NCI-H2081 treated with DMSO at 0.1 percent for 48 hours (cell line): ENCODE measurements around the gene ATOH8.

Experiments
- DNase-seq: peaks from one replicate; lab custom pipeline; 2025; lab: John Stamatoyannopoulos, UW

Gene ATOH8

DNA sequence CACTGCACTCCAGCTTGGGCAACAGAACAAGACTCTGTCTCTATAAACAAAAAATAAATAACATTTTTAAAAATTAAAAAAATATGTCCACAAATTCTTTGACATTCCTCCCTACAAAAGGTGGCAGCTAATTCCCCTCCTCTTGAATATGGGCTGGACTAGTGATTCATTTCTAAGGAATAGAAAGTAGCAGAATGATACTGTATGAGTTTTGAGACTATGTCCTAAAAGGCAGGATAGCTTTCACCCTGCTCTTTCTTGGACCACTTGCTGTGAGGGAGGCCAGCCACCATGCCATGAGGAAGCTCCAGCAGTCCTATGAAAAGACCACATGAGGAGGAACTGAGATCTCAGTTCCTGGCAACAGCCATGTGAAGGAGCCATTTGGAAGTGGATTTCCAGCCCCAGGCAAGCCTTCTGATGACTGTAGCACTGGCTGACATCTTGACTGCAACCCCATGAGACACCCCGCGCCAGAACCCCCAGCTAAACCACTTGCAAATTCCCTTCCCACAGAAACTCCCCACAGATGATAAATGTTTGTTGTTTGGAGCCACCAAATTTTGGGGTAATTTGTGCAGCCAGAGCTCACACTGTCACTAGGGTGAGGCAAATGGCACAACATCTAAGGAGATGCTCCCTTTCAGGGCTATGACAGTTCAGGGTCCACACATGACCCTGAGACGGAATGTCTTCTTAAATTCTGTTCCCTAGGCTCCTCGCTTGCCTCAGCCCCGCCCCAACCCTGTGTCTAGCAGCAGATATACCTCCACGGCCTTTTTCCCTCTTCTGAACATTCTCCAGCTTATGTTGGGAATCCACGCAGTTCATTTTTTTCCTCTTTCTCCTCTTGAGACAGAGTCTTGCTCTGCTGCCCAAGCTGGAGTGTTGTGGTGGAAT lies 17.1 kb upstream of the ATOH8 start:
- no peak for DNase-seq

GRCh38 chr2:85737481-85737880 lies 16.3 kb upstream of the ATOH8 start:
- no peak for DNase-seq

DNA sequence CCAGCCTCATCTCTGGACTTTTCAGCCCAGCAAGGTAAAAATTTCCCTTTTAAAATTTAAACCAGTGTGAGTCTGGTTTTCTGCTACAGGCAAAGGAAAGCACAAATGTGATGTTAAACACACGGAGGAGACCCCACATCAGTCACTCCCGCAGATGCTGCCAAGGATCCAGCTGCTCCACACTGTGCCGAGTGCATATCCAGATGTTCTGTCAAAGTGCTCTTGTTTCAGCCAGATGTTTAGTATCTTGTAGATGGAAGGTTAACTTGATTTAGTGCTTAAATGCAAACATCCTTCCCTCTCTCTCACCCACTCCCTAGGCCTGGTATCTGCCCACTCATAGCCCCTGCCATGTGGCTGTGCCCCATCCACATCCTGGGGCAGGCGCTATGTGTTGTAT lies 15.8 kb upstream of the ATOH8 start:
- no peak for DNase-seq

DNA sequence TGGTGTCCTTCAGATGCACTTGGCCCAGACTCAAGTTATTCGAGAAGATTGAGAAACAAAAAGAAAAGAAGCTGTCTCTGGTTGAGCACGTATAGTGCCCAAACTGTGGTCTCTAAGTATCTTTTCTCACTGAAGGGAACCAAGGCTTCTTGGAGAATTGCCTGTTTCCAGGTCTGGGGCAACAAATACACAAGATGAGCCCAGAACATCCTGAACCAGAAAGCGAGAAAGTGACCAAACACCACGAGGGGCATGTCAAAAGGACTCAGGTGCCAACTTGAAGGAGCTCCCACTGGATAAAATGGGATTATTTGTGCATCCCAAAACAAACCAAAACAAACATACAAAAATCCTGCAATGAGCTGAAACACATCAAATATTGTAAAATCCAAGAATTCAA lies 13.6 kb upstream of the ATOH8 start:
- DNase-seq, result no peak

- no peak for DNase-seq
Observed at GRCh38 chr2:85741211-85741832, 12.5 kb upstream of the ATOH8 start.

DNA sequence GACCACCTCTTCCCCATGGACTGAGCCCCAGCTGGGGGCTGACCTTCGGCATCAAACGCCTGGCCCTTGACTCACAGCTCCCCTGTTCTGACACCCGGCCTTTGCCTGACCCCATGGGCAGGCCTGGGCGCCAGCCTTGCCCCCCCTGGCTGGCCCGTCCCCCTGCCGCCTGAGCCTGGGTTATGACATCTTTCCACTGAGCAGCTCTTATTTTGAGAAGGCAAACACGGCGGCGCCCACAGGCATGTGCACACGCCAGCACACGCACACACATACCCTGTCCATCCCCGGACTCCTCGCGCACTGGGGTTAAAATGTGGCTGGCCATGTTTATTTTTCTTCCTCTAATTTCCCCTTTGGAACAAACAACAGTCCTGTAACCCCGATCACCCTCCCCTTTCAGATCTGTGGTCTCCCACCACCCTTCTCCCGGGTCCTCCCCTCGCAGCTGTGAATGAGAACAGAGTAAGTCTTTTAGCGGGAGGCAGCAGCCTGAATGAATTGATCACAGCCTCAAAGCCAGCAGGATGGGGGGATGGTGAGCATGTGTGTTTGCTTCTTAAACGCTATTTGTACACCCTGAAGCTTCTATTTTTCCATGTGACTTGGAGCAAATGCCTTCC lies 11.8 kb upstream of the ATOH8 start:
- DNase-seq, result no peak

GRCh38 chr2:85743304-85743978 lies 10.3 kb upstream of the ATOH8 start:
- no peak for DNase-seq

DNA sequence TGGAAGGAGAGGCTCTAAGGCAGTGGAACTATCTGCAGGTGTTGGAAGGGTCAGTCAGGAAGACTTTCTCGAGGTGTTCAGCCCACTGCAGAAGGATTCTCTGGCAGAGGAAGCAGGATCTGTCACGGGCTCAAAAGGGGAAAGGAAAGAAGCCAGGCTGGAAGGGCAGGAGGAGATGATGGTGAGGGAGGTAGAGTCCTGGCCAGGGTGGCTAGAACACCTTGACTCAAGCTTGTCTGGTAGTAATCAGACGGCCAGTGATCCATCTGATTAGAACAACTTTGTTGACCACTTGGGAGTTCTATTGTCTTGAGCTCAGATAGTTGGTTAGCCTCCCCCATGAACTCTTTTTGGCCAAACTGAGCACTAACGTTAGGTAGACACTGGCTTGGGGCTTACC lies 9.7 kb upstream of the ATOH8 start:
- DNase-seq, result no peak

DNA sequence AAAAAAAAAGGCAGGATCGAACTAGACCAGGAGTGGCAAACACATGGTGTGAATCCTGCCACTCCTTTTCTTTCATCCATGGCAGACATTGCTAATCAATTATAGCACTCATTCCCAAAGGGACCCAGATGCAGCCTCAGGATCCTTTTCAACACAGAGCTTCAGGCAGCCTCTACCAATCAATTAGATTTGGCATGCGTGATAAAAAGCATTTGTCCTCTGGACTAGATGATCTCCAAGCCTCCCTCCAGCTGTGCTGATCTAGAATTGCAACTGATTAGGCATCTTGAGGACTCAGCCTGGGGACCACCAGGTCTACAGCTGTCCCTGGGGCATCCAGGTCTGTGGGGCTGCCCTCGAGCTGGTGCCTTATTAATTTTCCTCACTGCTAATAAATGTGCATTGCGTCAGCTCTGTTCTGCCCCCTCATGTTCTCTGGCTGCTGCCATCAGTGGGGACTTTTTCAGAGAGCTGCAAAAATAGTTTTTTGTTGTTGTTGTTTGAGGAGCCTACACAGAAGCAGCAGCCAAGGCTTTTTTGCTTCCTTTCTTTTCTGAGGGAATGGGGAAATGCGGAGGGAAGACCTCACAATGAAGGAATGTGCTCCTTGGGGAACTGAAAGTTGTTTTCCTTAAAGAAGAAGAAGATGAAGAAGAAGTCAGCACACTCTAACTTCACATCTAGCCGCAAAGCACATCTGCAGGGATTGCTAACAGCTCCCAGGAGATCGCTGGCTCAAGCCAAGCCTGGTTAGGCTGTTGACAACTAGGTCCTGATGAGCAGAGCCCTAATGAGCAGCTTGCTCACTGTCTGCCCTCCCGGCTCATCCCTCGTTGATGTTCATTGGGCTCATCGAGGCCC lies 8.8 kb upstream of the ATOH8 start:
- DNase-seq, result no peak

DNA sequence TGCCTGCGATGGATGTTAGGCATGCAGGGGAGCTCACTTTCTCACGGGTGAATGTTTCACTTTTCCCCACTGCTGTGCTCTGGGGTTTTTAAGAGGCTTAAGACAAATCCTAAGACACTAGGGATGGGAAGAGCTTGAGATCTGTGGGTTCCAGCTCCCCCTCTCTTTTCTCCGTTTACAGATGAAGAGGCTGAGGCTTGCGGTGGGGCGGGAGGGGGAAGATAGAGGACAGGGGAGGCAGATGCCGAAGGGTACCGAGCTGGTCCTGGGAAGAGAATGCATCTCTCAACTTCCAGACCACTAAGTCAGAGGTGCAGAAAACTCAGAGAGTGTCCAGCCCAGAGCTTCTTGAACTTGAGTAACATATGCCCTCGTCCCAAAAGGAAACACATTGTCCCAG lies 8.2 kb upstream of the ATOH8 start:
- no peak for DNase-seq

DNA sequence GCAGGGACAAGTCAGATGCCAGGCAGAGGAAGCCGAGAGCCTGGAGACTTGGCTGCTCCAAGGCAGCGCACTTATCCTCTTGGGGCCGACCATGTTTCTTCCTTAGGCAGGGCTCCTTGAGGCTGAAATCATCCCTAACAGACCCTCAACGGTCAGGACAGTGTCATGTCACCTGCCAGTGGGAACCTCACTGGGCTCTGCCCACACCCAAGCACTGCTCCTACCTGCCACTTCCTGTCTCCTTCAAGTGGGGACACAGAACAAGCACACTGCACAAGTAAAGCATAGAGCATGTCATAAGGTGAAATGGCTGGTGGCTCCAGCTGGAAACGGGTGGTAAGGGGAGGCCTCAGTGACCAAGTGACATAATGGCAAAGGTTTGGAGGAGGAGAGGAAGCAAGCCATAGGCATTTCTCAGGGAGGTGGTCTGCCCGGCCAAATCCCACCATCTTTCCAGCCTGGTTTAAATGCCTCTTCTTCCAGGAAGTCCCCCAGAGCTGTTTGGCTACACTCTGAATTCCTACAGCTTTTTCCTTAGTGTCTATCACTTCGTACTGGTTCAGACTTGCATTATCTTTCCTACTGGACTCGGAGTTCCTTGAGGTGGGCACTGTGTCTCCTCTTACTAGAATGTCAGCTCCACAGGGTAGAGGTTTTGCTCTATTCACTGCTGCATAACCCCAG lies 7.3 kb upstream of the ATOH8 start:
- no peak for DNase-seq

DNA sequence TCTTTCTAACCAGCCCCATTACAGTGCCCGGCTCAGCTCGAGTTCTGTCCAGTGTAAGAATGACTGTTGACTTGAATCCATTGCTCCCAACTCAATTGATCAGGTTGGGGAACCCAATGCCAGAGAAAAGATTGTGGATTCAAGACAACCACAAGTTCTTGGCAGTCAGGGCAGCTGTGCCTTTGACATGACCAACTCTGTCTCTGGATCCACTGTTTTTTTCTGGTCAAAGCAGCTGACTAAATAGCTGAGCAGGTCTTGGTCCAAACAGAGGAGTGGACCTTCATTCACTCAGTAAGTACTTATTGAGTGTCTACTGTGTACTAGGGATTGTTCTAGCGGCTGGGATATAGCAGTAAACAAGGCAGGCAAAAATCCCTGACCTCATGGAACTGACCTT lies 6.3 kb upstream of the ATOH8 start:
- no peak for DNase-seq

- no peak for DNase-seq
Observed at GRCh38 chr2:85748039-85748734, 5.6 kb upstream of the ATOH8 start.

GRCh38 chr2:85748985-85749875 lies 4.6 kb upstream of the ATOH8 start:
- no peak for DNase-seq

DNA sequence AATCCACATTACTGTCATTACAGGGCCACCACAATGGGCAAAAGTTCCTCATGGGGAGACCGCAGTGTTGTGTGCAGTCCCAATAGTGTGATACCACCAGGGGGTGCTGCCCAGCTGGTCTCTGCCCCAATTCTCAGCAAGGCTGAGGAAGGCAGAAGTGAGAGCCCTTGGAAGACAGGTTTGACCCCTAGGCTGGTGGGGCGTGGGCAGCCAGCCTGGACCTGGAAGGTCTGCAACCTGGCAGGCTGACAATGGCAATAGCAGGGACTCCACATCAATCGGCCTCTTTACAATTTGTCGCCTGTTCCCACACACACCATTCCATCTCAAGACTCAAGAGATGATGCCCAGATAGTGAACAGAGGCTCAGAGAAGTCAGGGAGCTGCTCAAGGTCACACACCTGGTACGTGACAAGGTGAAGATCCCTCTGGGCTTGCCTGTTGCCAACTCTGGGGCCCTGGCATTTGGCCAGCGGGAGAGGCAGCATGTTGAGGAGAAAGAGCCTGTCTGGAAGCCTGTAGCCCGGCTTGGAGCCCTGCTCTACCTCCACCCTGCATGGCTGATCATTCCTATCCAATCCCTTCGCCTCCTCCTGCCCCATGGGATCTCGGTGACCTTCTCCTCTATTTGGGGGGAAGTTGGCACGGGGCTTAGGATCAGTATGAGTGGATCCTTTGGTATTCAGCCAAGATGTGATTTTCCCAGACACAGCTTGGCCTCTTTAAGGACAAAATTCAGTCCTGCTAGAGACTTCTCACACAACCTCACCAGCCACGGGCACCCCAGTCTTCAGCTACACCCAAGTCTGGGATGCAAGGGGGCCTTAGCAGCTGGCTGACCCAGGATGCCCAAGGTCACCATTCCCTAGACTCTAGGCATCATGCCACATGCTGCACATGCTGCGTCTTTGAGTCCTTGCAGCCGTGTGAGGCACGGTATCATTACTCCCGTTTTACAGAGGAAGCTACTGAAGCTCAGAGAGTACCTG lies 2.9 kb upstream of the ATOH8 start:
- DNase-seq, result no peak

GRCh38 chr2:85751627-85752026 lies 2.2 kb upstream of the ATOH8 start:
- DNase-seq, result no peak

- no peak for DNase-seq
Observed at GRCh38 chr2:85753035-85753524, 711 bp upstream of the ATOH8 start.
